IMR-90 (cell line): ENCODE measurements around the gene SLC38A1. TPM values are rescaled to one million over a fixed set of nuclear protein-coding genes. Genes with fewer than 3 reads are reported as not detected.

Source experiments
- ATAC-seq: fragments of 200-7000 bp; cut with Tn5 transposase; 2 replicates; pipeline ENCODE4 v1.9.1; 2020; ENCODE audit warnings: low read depth, mild to moderate bottlenecking, moderate library complexity
- BruUV-seq: library from RNA; stranded (reverse); fragments of 400-500 nt; replicated peaks from 2 replicates; lab custom pipeline; 2021; lab: Mats Ljungman, UMichigan
- CTCF ChIA-PET: fragments of 300-600 bp; formaldehyde crosslinking; extraction: SDS; loops from one replicate; lab custom pipeline; 2021; ENCODE audit warnings: antibody characterized with exemption; lab: Yijun Ruan, JAX
- POLR2A ChIA-PET: fragments of 300-600 bp; sonication (Branson Sonifier 250); formaldehyde crosslinking; loops from one replicate; lab custom pipeline; 2022; ENCODE audit warnings: antibody characterized with exemption; ENCODE audit not compliant: unreplicated experiment; lab: Charles Lee
- DNase-seq: peaks from one replicate; pipeline ENCODE4 v3.0.0; 2013
- H2AFZ ChIP-seq: replicated peaks from 2 replicates; pipeline ENCODE3; 2013; ENCODE audit warnings: low read length, mild to moderate bottlenecking; ENCODE audit not compliant: poor library complexity
- H2AK5ac ChIP-seq: 2 replicates; pipeline ENCODE4 v1.6.1; 2013; ENCODE audit warnings: low read depth, low read length, inconsistent platforms
- H2AK9ac ChIP-seq: replicated peaks from 2 replicates; pipeline ENCODE3; 2013; ENCODE audit warnings: mild to moderate bottlenecking, low read depth, low read length, moderate library complexity; ENCODE audit not compliant: poor library complexity
- H2BK120ac ChIP-seq: 2 replicates; pipeline ENCODE4 v1.6.1; 2013; ENCODE audit warnings: low read depth, low read length, inconsistent platforms
- H2BK15ac ChIP-seq: 3 replicates; pipeline ENCODE4 v1.6.1; 2013; ENCODE audit warnings: low read depth, low read length, inconsistent platforms
- H2BK20ac ChIP-seq: 2 replicates; pipeline ENCODE4 v1.6.1; 2013; ENCODE audit warnings: low read depth, mild to moderate bottlenecking, inconsistent platforms, low read length, moderate library complexity
- H2BK5ac ChIP-seq: 2 replicates; pipeline ENCODE4 v1.6.1; 2013; ENCODE audit warnings: mild to moderate bottlenecking, low read depth, low read length, inconsistent platforms; ENCODE audit not compliant: poor library complexity, severe bottlenecking
- H3K14ac ChIP-seq: replicated peaks from 2 replicates; pipeline ENCODE4 v1.6.1; 2013; ENCODE audit warnings: low read depth, low read length, inconsistent platforms
- H3K18ac ChIP-seq: 2 replicates; pipeline ENCODE4 v1.6.1; 2013; ENCODE audit warnings: low read depth, low read length, control low read depth
- H3K23ac ChIP-seq: 2 replicates; pipeline ENCODE4 v1.6.1; 2013; ENCODE audit warnings: low read depth, low read length, inconsistent platforms
- H3K27ac ChIP-seq: 2 replicates; pipeline ENCODE4 v1.5.1; 2013; ENCODE audit warnings: mild to moderate bottlenecking, control low read depth, low read length; ENCODE audit not compliant: insufficient read depth
- H3K27me3 ChIP-seq: 2 replicates; pipeline ENCODE4 v1.6.1; 2013; ENCODE audit warnings: low read length; ENCODE audit not compliant: control insufficient read depth, insufficient read depth
- H3K36me3 ChIP-seq: 2 replicates; pipeline ENCODE4 v1.6.1; 2013; ENCODE audit warnings: low read length, mixed read lengths; ENCODE audit not compliant: control insufficient read depth, insufficient read depth
- H3K4ac ChIP-seq: 2 replicates; pipeline ENCODE4 v1.6.1; 2013; ENCODE audit warnings: low read depth, low read length, inconsistent platforms
- H3K4me1 ChIP-seq: 2 replicates; pipeline ENCODE4 v1.6.1; 2013; ENCODE audit warnings: low read length, mixed read lengths; ENCODE audit not compliant: control insufficient read depth, insufficient read depth
- H3K4me2 ChIP-seq: 2 replicates; pipeline ENCODE4 v1.6.1; 2013; ENCODE audit warnings: low read depth, mild to moderate bottlenecking, control low read depth, low read length, moderate library complexity
- H3K4me3 ChIP-seq: 2 replicates; pipeline ENCODE4 v1.5.1; 2013; ENCODE audit warnings: low read depth, mild to moderate bottlenecking, control low read depth, low read length, moderate library complexity; ENCODE audit not compliant: insufficient read depth
- H3K56ac ChIP-seq: 2 replicates; pipeline ENCODE4 v1.6.1; 2013; ENCODE audit warnings: low read length, inconsistent platforms; ENCODE audit not compliant: insufficient read depth; ENCODE audit errors: extremely low read depth
- H3K79me1 ChIP-seq, 2 experiments: 2 replicates each; pipeline ENCODE4 v1.6.1; 2013; ENCODE audit warnings: low read length in 2 of 2, inconsistent platforms in 1 of 2, low read depth in 1 of 2
- H3K9ac ChIP-seq: 2 replicates; pipeline ENCODE4 v1.6.1; 2013; ENCODE audit warnings: low read depth, low read length, control low read depth
- H3K9me1 ChIP-seq: 2 replicates; pipeline ENCODE4 v1.6.1; 2013; ENCODE audit warnings: low read length, inconsistent platforms; ENCODE audit not compliant: insufficient read depth
- H3K9me3 ChIP-seq: 2 replicates; pipeline ENCODE4 v1.6.1; 2013; ENCODE audit warnings: low read length; ENCODE audit not compliant: control insufficient read depth, insufficient read depth
- H4K20me1 ChIP-seq: 2 replicates; pipeline ENCODE4 v1.6.1; 2013; ENCODE audit warnings: low read length, inconsistent platforms; ENCODE audit not compliant: insufficient read depth
- H4K5ac ChIP-seq: 2 replicates; pipeline ENCODE4 v1.6.1; 2013; ENCODE audit warnings: mild to moderate bottlenecking, low read depth, low read length, control low read depth
- H4K8ac ChIP-seq, 2 experiments: 2 replicates each; pipeline ENCODE4 v1.6.1; 2013; ENCODE audit warnings: low read depth in 2 of 2, low read length in 2 of 2, control low read depth in 1 of 2, inconsistent platforms in 1 of 2
- H4K91ac ChIP-seq: 2 replicates; pipeline ENCODE4 v1.6.1; 2013; ENCODE audit warnings: low read depth, low read length, inconsistent platforms; ENCODE audit not compliant: insufficient read depth
- CEBPB ChIP-seq: IDR thresholded peaks from 2 replicates; pipeline ENCODE4 v1.6.1; 2012; ENCODE audit warnings: low read depth, low read length, improper control_type of control experiment
- RCOR1 ChIP-seq: IDR thresholded peaks from 2 replicates; pipeline ENCODE4 v1.6.1; 2012; ENCODE audit warnings: mild to moderate bottlenecking, low read length, improper control_type of control experiment; ENCODE audit not compliant: insufficient replicate concordance
- USF2 ChIP-seq: fragments of 150-350 bp; IDR thresholded peaks from 2 replicates; pipeline ENCODE4 v1.6.1; 2017; ENCODE audit warnings: mild to moderate bottlenecking, antibody characterized with exemption, low read length, low read depth
- WGBS, 2 experiments: methylation state at CpG; one replicate each; pipeline versions ENCODE4 v1.1.5 to v1.1.7; 2013; ENCODE audit warnings: missing lambda C conversion rate in 2 of 2; ENCODE audit not compliant: insufficient read length in 1 of 2; ENCODE audit errors: extremely low coverage in 2 of 2; 5-methylcytosine and 5-hydroxymethylcytosine counted together
- dilution Hi-C: fragments of 300-500 bp; cut with HindIII; formaldehyde crosslinking; loops from one replicate; pipeline ENCODE4 v1.14.3; 2018; ENCODE audit warnings: low sequenced_read_pairs; ENCODE audit not compliant: unreplicated experiment
- in situ Hi-C: fragments of 300-500 bp; cut with MboI; formaldehyde crosslinking; loops from 3 replicates; pipeline ENCODE4 v1.14.3; 2019; ENCODE audit warnings: low sequenced_read_pairs, inconsistent platforms, mixed read lengths
- intact Hi-C: fragments of 100-400 bp; cut with micrococcal nuclease; formaldehyde crosslinking; loops from 2 replicates; pipeline ENCODE4 v1.10.0; 2022
- polyA plus RNA-seq, 3 experiments: library from polyadenylated mRNA; depleted of rRNA; stranded (reverse); fragments of >200 nt; gene quantifications; 2 replicates each; pipeline ENCODE4 v1.2.3, GENCODE V29; 2012; ENCODE audit warnings: low replicate concordance in 1 of 3
- total RNA-seq: library from RNA; depleted of rRNA; stranded (reverse); fragments of >200 nt; gene quantifications from 2 replicates; pipeline ENCODE4 v1.2.3, GENCODE V29; 2012

Gene SLC38A1
- total and polyA plus RNA-seq, 2 of the 4 experiments (the other 2 are of a cell fraction), result 22.8 to 61.5 TPM

GRCh38 chr12:46264057-46264456, 4.8 kb downstream of the SLC38A1 start:
- peak overlapping the region; percentile 53; the same call in 1 of the 2 replicates for H3K18ac ChIP-seq
- H3K9me1 ChIP-seq, result peaks cover 25% of the 10 kb centered on the region
- peak overlapping the region; percentile 50 for H2BK5ac ChIP-seq
- H4K8ac ChIP-seq, result 0 out of 4 replicates have a peak overlapping the region, but pooled peaks of 1 of the 2 experiments have one; percentile 11
- H2AFZ ChIP-seq, result no peak overlapping the region
- peaks cover 65% of the 10 kb centered on the region for H4K20me1 ChIP-seq
- H3K4ac ChIP-seq, result peak overlapping the region; percentile 5; the same call in 1 of the 2 replicates
- TF ChIP-seq RCOR1, result no peak
- TF ChIP-seq USF2, result no peak
- peak; percentile 87 for TF ChIP-seq CEBPB
- no CpG with 5 or more reads among the region's 1 CpG for WGBS, 2 experiments
- no peak overlapping the region for H3K4me3 ChIP-seq
- H3K9me3 ChIP-seq, result no peaks in the 10 kb centered on the region
- POLR2A ChIA-PET, result no interaction called here
- dilution Hi-C loops (no loop called here), in situ Hi-C loops (no loop called here), intact Hi-C loops (loop anchor here (5.0 to 10.0 kb wide), 3 partner anchors 42 to 671 kb away; no protein-coding TSS in a partner anchor)
- no TSS peak for BruUV-seq
- no peak overlapping the region for H2BK120ac ChIP-seq
- ATAC-seq (no peak), DNase-seq (peak; percentile 73)
- H3K27ac ChIP-seq, result no peak overlapping the region
- H3K27me3 ChIP-seq, result no peaks in the 10 kb centered on the region
- peak overlapping the region; percentile 65 for H3K23ac ChIP-seq
- H4K91ac ChIP-seq, result no peak overlapping the region
- no peak overlapping the region for H2BK20ac ChIP-seq
- H3K36me3 ChIP-seq, result no peaks in the 10 kb centered on the region
- no peak overlapping the region for H2AK9ac ChIP-seq
- no peak overlapping the region; the same call in 1 of the 2 replicates for H4K5ac ChIP-seq
- peaks cover 30% of the 10 kb centered on the region for H3K4me1 ChIP-seq
- H3K4me2 ChIP-seq, result peak overlapping the region; percentile 44
- no peak overlapping the region for H2AK5ac ChIP-seq
- CTCF ChIA-PET, result interaction anchor here (0.5 to 1.3 kb wide), 2 partner anchors 236 to 291 kb away, joined by 3 to 4 read pairs; no protein-coding TSS in a partner anchor
- peak overlapping the region; percentile 42; the same call in 1 of the 2 replicates for H3K14ac ChIP-seq
- H3K79me1 ChIP-seq, result peaks cover 25 to 61% of the 10 kb centered on the region in 2 experiments
- no peak overlapping the region for H3K56ac ChIP-seq
- no peak overlapping the region for H2BK15ac ChIP-seq
- no peak overlapping the region for H3K9ac ChIP-seq
